Fibroblast of villous mesenchyme (primary cell): Measurements from ENCODE around the gene CDH22. TPM values are rescaled to one million over a fixed set of nuclear protein-coding genes. Genes with fewer than 3 reads are reported as not detected.

ENCODE experiments used
- DNase-seq: peaks from one replicate; pipeline ENCODE4 v3.0.0-alpha.2; 2010; ENCODE audit warnings: low read depth
- H3K4me3 ChIP-seq: 2 replicates; pipeline ENCODE4 v1.5.1; 2011; ENCODE audit warnings: low read depth, mild to moderate bottlenecking, low read length
- total RNA-seq: library from RNA; depleted of rRNA; stranded (reverse); fragments of >200 nt; gene quantifications from 2 replicates; pipeline ENCODE4 v1.2.3, GENCODE V29; 2012
- TF ChIP-seq, protein P1 (sequence below): IDR thresholded peaks from 2 replicates; pipeline ENCODE4 v1.5.1; 2012; ENCODE audit warnings: low read depth, mild to moderate bottlenecking, low read length; ENCODE audit not compliant: insufficient read depth

The CDH22 gene
- total RNA-seq, 1 donor, result not detected

DNA sequence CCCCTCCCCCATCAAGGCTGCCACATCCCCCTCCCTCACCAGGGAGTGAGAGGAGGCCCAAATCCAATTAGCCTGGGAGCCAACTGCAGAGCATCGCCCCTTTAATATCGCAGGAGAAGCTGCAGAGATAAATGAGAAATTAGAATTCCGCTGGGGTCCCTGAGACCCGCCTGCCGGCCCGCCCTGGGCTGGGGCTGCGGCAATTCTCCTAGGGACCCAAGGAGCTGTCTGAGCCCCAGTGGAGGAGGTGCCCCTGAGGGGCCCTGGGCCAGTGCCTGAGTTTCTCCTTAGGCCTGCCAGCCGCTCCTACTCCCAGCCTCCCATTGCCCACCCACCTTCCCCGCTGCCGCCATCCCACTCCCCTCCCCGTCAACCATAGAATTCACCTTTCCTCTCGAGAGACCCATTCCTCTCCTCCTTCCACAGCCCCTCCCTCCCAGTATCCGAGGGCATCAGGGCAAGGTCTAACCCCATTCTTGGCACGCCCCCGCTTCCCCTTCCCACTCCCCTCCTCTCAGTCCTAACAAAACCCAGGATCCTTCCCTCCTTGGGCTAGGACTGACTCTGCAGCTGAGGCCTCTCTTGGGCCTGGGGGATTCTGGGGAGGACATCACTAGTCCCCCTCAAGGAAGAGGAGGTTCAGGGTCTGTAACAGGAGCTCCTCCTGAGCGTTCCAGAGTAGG is 20.0 kb upstream of the CDH22 start:
- no peak overlapping the region for H3K4me3 ChIP-seq
- TF ChIP-seq, protein P1, sequence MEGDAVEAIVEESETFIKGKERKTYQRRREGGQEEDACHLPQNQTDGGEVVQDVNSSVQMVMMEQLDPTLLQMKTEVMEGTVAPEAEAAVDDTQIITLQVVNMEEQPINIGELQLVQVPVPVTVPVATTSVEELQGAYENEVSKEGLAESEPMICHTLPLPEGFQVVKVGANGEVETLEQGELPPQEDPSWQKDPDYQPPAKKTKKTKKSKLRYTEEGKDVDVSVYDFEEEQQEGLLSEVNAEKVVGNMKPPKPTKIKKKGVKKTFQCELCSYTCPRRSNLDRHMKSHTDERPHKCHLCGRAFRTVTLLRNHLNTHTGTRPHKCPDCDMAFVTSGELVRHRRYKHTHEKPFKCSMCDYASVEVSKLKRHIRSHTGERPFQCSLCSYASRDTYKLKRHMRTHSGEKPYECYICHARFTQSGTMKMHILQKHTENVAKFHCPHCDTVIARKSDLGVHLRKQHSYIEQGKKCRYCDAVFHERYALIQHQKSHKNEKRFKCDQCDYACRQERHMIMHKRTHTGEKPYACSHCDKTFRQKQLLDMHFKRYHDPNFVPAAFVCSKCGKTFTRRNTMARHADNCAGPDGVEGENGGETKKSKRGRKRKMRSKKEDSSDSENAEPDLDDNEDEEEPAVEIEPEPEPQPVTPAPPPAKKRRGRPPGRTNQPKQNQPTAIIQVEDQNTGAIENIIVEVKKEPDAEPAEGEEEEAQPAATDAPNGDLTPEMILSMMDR, result no peak
- no peak for DNase-seq

DNA sequence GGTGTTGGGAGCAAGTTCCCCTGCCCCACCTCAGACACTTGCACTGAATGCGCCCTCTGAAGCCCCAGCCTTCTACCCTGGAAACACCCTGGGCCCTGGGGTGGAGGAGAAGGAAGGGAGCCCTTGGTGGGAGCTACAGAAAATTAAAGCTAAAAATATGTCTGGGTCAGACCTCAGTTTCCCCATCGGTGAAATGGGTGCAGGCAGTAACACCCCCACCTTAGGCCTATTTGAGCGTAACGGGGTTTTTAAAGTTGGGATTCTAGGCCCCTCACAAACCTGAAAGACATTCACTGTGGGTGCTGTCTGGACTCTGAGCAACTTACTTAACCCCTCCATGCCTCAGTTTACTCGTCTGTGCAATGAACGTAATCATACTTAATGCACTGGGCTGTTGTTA is 19.3 kb upstream of the CDH22 start:
- no peak overlapping the region for H3K4me3 ChIP-seq
- DNase-seq, result no peak
- TF ChIP-seq, protein P1, result no peak

DNA sequence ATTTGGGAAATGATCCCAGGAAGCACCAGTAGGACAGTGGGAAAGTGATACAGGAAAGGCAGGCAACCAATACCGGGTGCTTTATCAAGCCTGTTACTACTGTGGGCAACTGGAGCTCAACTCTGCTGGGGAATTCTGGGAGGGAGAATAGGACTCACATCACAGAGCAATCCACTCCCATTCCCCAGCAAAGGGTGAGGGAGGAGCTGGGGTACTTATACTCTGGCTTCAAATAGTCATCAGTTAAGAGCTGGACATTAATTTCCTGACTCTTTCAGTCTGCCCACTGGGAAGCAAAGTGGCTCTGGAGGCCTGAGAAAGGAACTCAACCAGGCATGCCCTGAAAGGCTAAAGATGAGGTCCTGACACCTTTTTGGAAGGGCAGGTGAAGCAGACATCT is 17.5 kb upstream of the CDH22 start:
- no peak overlapping the region for H3K4me3 ChIP-seq
- TF ChIP-seq, protein P1, result no peak
- DNase-seq, result no peak

DNA sequence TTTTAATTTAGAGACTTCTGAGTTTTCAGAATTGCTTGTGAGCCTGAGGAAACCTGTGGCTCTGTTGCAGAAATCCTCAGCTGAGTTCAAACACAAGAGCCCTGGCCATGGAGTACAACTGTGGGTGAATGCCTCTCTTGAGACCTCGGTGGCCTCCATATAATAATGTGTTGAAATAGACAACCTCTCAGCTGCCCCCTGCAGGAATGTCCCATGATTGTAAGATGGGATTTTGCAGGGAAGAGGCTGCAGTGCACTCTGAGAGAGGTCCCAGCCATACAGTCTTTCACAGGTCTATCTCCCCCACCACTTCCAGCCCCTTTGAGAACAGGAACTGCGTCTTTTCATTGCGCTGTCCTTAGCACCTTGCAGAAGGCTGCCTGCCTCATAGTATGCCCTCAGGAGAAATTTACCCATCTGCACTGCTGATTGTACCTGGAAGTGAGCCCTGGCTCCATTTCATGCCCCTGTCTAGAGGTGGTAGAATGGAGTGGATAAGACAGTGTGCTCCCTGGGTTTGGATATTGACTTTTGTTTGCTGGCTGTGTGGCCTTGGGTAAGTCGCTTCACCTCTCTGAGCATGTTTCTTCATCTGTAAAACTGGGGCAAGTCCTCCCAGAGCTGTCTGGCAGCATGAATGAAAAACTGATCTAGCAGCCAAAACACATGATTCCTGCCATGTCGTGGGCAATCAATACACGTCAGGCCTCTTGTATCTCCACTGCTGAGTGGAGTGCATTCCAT is 16.8 kb upstream of the CDH22 start:
- DNase-seq, result peak; percentile 33
- TF ChIP-seq, protein P1, result peak; percentile 45
- no peak overlapping the region for H3K4me3 ChIP-seq

DNA sequence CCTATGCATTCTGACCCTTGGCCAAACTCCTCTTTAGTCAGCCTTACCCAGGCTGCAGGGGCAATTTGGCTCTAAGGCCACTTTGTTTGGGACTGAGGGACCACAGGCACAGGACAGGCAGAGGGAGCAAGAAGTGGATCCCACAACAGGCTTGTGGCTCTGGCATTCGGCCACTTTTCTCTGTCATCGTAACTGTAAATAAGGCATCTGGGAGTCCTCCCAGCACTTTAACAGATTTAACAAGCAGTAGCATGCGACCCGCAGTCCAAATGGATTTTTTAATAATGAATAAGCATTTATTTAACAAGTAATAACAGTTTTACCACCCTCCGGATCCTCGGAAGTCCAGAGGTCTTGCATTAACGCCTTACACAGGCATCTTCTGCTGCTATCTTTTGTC is 16.1 kb upstream of the CDH22 start:
- DNase-seq, result peak; percentile 10
- TF ChIP-seq, protein P1, result no peak
- H3K4me3 ChIP-seq, result no peak overlapping the region

DNA sequence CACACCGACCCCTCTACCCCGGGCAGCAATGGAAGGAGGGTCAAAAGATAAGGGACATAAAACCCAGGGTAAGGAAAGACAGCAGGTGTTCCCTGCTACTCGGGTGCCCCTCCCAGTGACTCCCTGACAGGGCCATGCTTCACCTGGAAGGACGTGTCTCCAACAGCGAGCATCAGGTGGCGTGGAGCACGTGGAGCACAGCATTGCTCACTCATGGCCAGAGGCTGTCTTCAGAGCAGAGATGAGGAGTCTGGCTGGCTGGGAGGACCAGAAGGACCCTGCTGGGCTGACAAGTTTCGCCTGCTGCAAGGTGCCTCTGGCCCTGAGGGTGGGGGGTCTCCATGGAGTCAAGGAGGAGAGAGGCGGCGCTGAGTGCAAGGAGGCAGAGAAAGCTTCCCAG is 15.3 kb upstream of the CDH22 start:
- DNase-seq, result no peak
- TF ChIP-seq, protein P1, result no peak
- H3K4me3 ChIP-seq, result no peak overlapping the region
